Skeletal muscle tissue (tissue), 4 donors: ENCODE data around the gene SBF2. TPM values are rescaled to one million over a fixed set of nuclear protein-coding genes. Genes with fewer than 3 reads are reported as not detected.

Source experiments
- H3K27ac ChIP-seq: one replicate; pipeline ENCODE4 v1.7.0; 2013; ENCODE audit warnings: mild to moderate bottlenecking, low read depth, low read length, inconsistent platforms
- H3K27me3 ChIP-seq, 3 donors: one replicate each; pipeline ENCODE4 v1.7.0; 2013; ENCODE audit warnings: low read length in 3 of 3; ENCODE audit not compliant: control insufficient read depth in 3 of 3, insufficient read depth in 3 of 3
- H3K36me3 ChIP-seq, 3 donors: one replicate each; pipeline ENCODE4 v1.7.0; 2013; ENCODE audit warnings: low read length in 3 of 3; ENCODE audit not compliant: control insufficient read depth in 3 of 3, insufficient read depth in 3 of 3
- H3K4me1 ChIP-seq, 3 donors: one replicate each; pipeline ENCODE4 v1.7.0; 2013; ENCODE audit warnings: low read length in 3 of 3, mild to moderate bottlenecking in 3 of 3; ENCODE audit not compliant: control insufficient read depth in 3 of 3, insufficient read depth in 3 of 3
- H3K4me3 ChIP-seq, 3 donors: one replicate each; pipeline ENCODE4 v1.7.0; 2013; ENCODE audit warnings: low read length in 3 of 3
- H3K9ac ChIP-seq, 3 donors: one replicate each; pipeline ENCODE4 v1.7.0; 2013; ENCODE audit warnings: low read length in 3 of 3, mild to moderate bottlenecking in 3 of 3, moderate library complexity in 2 of 3, low read depth in 1 of 3
- H3K9me3 ChIP-seq, 3 donors: one replicate each; pipeline ENCODE4 v1.7.0; 2013; ENCODE audit warnings: low read length in 3 of 3; ENCODE audit not compliant: control insufficient read depth in 3 of 3
- total RNA-seq: library from RNA; depleted of rRNA; stranded (reverse); fragments of >200 nt; gene quantifications from one replicate; pipeline ENCODE4 v1.2.3, GENCODE V29; 2014
- donor health status: Osteomylitis.

SBF2 gene
- total RNA-seq, 1 donor from 2014 or later = 34.4 TPM

GRCh38 chr11:9859554-9860305 lies 434.3 kb downstream of the SBF2 start:
- no peak overlapping the region for H3K9ac ChIP-seq
- no peaks in the 10 kb centered on the region for H3K9me3 ChIP-seq
- H3K4me1 ChIP-seq = no peaks in the 10 kb centered on the region
- H3K36me3 ChIP-seq = peaks cover 4 to 13% (median 8%) of the 10 kb centered on the region in 3 donors
- no peak overlapping the region for H3K27ac ChIP-seq
- no peaks in the 10 kb centered on the region for H3K27me3 ChIP-seq
- H3K4me3 ChIP-seq = no peak overlapping the region

DNA sequence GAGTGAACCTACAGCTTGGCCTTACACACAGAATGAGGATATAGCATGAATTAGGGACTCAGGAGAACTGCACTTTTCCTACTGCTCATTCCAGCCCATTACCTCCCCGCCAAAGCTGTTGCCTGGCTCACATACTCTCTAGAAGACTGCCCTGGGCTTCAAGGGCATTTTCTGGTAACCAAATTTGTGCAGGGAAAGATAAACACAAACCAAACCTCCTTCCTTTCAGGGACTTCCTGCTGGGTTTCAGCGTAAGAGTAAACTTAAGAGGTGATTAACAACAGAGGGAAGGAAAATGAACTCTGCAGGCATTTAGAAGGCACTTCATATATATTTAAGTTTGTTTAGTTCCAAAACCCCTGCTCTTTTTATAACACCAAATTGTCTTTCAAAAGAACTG lies 435.2 kb downstream of the SBF2 start:
- peaks cover 4 to 13% (median 8%) of the 10 kb centered on the region in 3 donors for H3K36me3 ChIP-seq
- no peak overlapping the region for H3K4me3 ChIP-seq
- H3K27me3 ChIP-seq = no peaks in the 10 kb centered on the region
- no peak overlapping the region for H3K27ac ChIP-seq
- no peak overlapping the region for H3K9ac ChIP-seq
- no peaks in the 10 kb centered on the region for H3K9me3 ChIP-seq
- H3K4me1 ChIP-seq = no peaks in the 10 kb centered on the region

DNA sequence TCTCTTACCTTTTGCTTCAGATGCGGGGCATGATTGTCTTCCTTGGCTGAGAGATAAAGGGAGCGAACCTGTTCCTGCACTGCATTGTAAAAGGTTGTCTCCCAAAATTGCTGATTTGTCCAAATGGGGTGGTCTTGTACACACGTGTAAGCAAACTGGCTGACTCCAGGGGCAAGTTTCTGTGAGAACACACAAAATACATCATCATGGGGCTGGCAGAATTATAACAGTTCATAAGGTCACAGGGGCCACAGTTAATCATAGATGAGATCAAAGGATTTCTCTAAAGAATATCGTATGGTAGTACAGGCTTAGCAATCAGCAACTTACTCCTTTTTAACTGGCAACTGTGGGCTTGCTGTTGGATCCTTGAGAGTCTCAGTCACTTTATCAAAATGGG lies 435.8 kb downstream of the SBF2 start:
- no peak overlapping the region for H3K9ac ChIP-seq
- no peaks in the 10 kb centered on the region for H3K9me3 ChIP-seq
- H3K4me1 ChIP-seq = no peaks in the 10 kb centered on the region
- no peaks in the 10 kb centered on the region for H3K27me3 ChIP-seq
- no peak overlapping the region for H3K27ac ChIP-seq
- peaks cover 4 to 13% (median 8%) of the 10 kb centered on the region in 3 donors for H3K36me3 ChIP-seq
- no peak overlapping the region for H3K4me3 ChIP-seq

DNA sequence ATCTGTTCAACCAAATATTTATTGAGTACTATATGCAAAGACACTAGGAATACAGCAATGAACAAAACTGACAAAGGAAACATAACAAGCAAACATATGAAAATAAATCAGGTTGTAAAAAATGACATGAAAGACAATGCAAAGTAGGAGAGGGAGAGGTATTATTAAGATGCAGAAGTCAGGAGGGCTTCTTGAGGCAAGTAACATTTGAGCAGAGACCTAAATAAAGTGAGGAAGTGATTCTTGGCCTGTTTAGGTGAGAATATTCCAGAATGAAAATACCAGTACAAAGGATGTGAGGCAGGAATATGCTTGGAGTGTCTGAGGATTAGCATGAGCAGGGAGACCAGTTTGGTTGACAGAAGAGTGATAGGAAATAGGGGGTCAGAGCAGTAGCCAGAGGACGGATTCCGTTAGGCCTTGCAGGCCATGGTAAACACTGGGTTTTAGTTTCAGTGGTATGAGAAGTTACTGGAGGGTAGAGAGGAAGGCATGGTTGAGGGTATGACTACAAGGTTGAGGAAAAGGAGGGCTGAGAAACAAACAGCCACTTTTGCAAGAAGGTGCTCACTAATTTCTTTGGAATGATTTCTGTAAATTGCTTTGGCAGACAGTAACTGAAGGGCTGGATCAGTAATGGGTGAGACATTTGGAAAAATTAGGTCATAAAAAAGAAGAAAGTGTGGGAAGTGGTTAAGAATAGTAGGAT lies 438.3 kb downstream of the SBF2 start:
- Histone ChIP-seq H3K27me3 (no peaks in the 10 kb centered on the region), H3K4me1 (no peaks in the 10 kb centered on the region), H3K9ac (no peak overlapping the region), H3K36me3 (peaks cover 4 to 13% (median 8%) of the 10 kb centered on the region in 3 donors), H3K9me3 (no peaks in the 10 kb centered on the region), H3K4me3 (no peak overlapping the region), H3K27ac (no peak overlapping the region)

GRCh38 chr11:9853929-9854552 lies 440.0 kb downstream of the SBF2 start:
- H3K36me3 ChIP-seq = peaks cover 8 to 21% (median 12%) of the 10 kb centered on the region in 3 donors

GRCh38 chr11:9852465-9852864 lies 441.6 kb downstream of the SBF2 start:
- no peaks in the 10 kb centered on the region for H3K27me3 ChIP-seq
- no peak overlapping the region for H3K4me3 ChIP-seq
- peaks cover 8 to 19% (median 12%) of the 10 kb centered on the region in 3 donors for H3K36me3 ChIP-seq
- H3K4me1 ChIP-seq = no peaks in the 10 kb centered on the region
- H3K27ac ChIP-seq = no peak overlapping the region
- no peak overlapping the region for H3K9ac ChIP-seq
- H3K9me3 ChIP-seq = no peaks in the 10 kb centered on the region

More at GRCh38 chr11:9853929-9854552, 440.0 kb downstream of the SBF2 start:
- no peak overlapping the region for H3K9ac ChIP-seq
- H3K27ac ChIP-seq = no peak overlapping the region
- no peak overlapping the region for H3K4me3 ChIP-seq
- no peaks in the 10 kb centered on the region for H3K9me3 ChIP-seq
- no peaks in the 10 kb centered on the region for H3K4me1 ChIP-seq
- no peaks in the 10 kb centered on the region for H3K27me3 ChIP-seq

GRCh38 chr11:9851366-9851765 lies 442.7 kb downstream of the SBF2 start:
- Histone ChIP-seq H3K4me1 (no peaks in the 10 kb centered on the region), H3K9ac (no peak overlapping the region), H3K27ac (no peak overlapping the region), H3K4me3 (no peak overlapping the region), H3K9me3 (no peaks in the 10 kb centered on the region), H3K27me3 (no peaks in the 10 kb centered on the region), H3K36me3 (peaks cover 12 to 26% (median 18%) of the 10 kb centered on the region in 3 donors)

- Histone ChIP-seq H3K4me3 (no peak overlapping the region), H3K9me3 (no peaks in the 10 kb centered on the region), H3K27me3 (no peaks in the 10 kb centered on the region), H3K27ac (no peak overlapping the region), H3K36me3 (peaks cover 11 to 28% (median 12%) of the 10 kb centered on the region in 3 donors), H3K9ac (no peak overlapping the region), H3K4me1 (no peaks in the 10 kb centered on the region)
Measured at GRCh38 chr11:9850224-9850895, 443.7 kb downstream of the SBF2 start.

- peaks cover 11 to 27% (median 14%) of the 10 kb centered on the region in 3 donors for H3K36me3 ChIP-seq
- H3K27me3 ChIP-seq = no peaks in the 10 kb centered on the region
- H3K9ac ChIP-seq = no peak overlapping the region
- H3K4me1 ChIP-seq = no peaks in the 10 kb centered on the region
- H3K4me3 ChIP-seq = no peak overlapping the region
- H3K27ac ChIP-seq = no peak overlapping the region
- H3K9me3 ChIP-seq = no peaks in the 10 kb centered on the region
Measured at GRCh38 chr11:9849389-9849788, 444.6 kb downstream of the SBF2 start.
